Aorta (tissue), 5 donors: ENCODE results near the gene SMIM41. TPM values are rescaled to one million over a fixed set of nuclear protein-coding genes. Genes with fewer than 3 reads are reported as not detected.

ENCODE experiments used
- ATAC-seq: fragments of 200-7000 bp; cut with Tn5 transposase; one replicate; pipeline ENCODE4 v1.9.1; 2022; ENCODE audit warnings: moderate library complexity; ENCODE audit not compliant: low FRiP score
- DNase-seq, 2 donors: peaks; one replicate each; pipeline ENCODE4 v3.0.0-alpha.2; 2020
- H3K27ac ChIP-seq, 2 donors: one replicate each; pipeline ENCODE4 v1.5.1; 2013; ENCODE audit warnings: low read length in 2 of 2, mild to moderate bottlenecking in 2 of 2, moderate library complexity in 2 of 2, control low read depth in 1 of 2, inconsistent platforms in 1 of 2, low read depth in 1 of 2
- H3K27me3 ChIP-seq, 2 donors: one replicate each; pipeline ENCODE4 v1.6.1; 2013; ENCODE audit warnings: control low read depth in 1 of 2, low read length in 1 of 2, mild to moderate bottlenecking in 1 of 2, moderate library complexity in 1 of 2; ENCODE audit not compliant: insufficient read depth in 2 of 2, control insufficient read depth in 1 of 2
- H3K36me3 ChIP-seq, 2 donors: one replicate each; pipeline ENCODE4 v1.6.1; 2013; ENCODE audit warnings: control low read depth in 1 of 2, low read length in 1 of 2, mild to moderate bottlenecking in 1 of 2; ENCODE audit not compliant: insufficient read depth in 2 of 2, control insufficient read depth in 1 of 2
- H3K4me1 ChIP-seq, 2 donors: one replicate each; pipeline ENCODE4 v1.6.1; 2013; ENCODE audit warnings: low read length in 2 of 2, control low read depth in 1 of 2, mild to moderate bottlenecking in 1 of 2, moderate library complexity in 1 of 2; ENCODE audit not compliant: insufficient read depth in 2 of 2, control insufficient read depth in 1 of 2
- H3K4me3 ChIP-seq, 2 donors: one replicate each; pipeline ENCODE4 v1.5.1; 2013; ENCODE audit warnings: low read length in 2 of 2, control low read depth in 1 of 2, mild to moderate bottlenecking in 1 of 2
- H3K9me3 ChIP-seq: one replicate; pipeline ENCODE4 v1.6.1; 2013; ENCODE audit warnings: mild to moderate bottlenecking, low read length; ENCODE audit not compliant: control insufficient read depth
- WGBS, 2 donors: extraction: QIAGEN DNeasy Blood & Tissue Kit; methylation state at CpG; one replicate each; pipeline ENCODE4 v1.1.7; 2013; 5-methylcytosine and 5-hydroxymethylcytosine counted together
- intact Hi-C, 2 donors: fragments of 100-400 bp; cut with DNase I; formaldehyde crosslinking; loops; one replicate each; pipeline versions ENCODE4 v1.14.2 to v1.15.0; 2022
- polyA plus RNA-seq, 2 donors: library from polyadenylated mRNA; stranded (reverse); fragments of 200-250 nt; gene quantifications; one replicate each; pipeline ENCODE4 v1.2.3, GENCODE V29; 2013
- total RNA-seq, 2 donors: library from RNA; stranded (reverse); fragmentation: NEBNext Ultra II Directional; extraction: Animal tissue kit (Norgen Biotek cat#: 25700); gene quantifications; one replicate each; pipeline ENCODE4 v1.2.1, GENCODE V29; 2021
- donor health status: healthy with polysubstance abuse.
- donor health status: Bipolar disorder and iron deficiency.
- donor health status: DM: no; HTN: no; CAD: no.
- donor health status: DM: no; HTN: no; CAD: no.
- donor health status: DM: yes; HTN: yes; CAD: no.

SMIM41 gene
- total and polyA plus RNA-seq, 4 donors = 0.84 TPM; not detected in 3

DNA sequence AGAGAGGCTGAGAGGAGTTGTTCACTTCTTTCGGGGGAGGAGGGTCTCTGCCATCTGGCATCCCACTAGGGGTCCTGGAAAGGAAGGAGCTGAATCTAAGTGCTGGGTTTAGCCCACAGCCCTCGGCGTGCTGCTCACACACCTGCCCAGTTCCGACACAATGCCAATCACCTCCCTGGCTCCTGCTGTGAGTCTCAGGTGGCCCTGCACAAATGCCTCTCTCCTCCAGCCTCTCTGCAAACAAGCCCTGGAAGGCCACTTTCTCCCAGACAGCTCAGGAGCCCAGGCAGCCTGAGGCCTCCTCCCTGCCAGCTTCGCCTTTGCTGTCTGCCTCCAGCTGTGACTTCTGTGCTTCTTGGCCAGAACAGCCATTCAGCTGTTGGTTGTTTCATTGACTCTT lies 51.2 kb downstream of the SMIM41 start:
- ATAC-seq = no peak
- Histone ChIP-seq H3K27me3 (no peaks in the 10 kb centered on the region), H3K4me3 (no peak overlapping the region), H3K27ac (no peak overlapping the region), H3K9me3 (no peaks in the 10 kb centered on the region), H3K4me1 (no peaks in the 10 kb centered on the region), H3K36me3 (no peaks in the 10 kb centered on the region)
- 65 to 79% methylated on average over 5 of the region's 5 CpGs for WGBS, 2 donors
- peak in 1 of 2 donors; percentile 48 for DNase-seq
- intact Hi-C loops = no loop called here

DNA sequence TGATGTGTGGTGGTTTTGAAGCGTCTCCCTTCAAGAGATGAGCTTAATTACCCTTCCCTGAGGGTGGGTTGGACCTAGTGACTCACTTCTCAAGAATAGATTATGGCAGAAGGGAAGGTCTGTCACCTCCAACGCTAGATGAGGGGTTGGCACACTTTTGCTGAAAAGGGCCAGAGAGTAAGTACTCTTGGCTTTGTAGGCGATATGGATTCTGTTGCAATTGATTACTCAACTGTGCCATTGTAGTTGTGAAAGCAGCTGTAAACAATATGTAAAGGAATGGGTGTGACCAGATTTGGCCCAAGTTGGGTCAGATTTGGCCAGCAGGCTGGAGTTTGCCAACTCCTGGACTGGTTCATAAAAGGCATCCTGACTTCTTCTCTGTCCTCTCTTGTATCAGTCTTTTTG lies 53.3 kb downstream of the SMIM41 start:
- ATAC-seq (no peak), DNase-seq (peak in 1 of 2 donors; percentile 3)
- Histone ChIP-seq H3K27me3 (no peaks in the 10 kb centered on the region), H3K4me1 (no peaks in the 10 kb centered on the region), H3K27ac (no peak overlapping the region), H3K9me3 (no peaks in the 10 kb centered on the region), H3K36me3 (no peaks in the 10 kb centered on the region), H3K4me3 (no peak overlapping the region)
- intact Hi-C loops = no loop called here
- 80 to 84% methylated on average over 3 of the region's 3 CpGs for WGBS, 2 donors

DNA sequence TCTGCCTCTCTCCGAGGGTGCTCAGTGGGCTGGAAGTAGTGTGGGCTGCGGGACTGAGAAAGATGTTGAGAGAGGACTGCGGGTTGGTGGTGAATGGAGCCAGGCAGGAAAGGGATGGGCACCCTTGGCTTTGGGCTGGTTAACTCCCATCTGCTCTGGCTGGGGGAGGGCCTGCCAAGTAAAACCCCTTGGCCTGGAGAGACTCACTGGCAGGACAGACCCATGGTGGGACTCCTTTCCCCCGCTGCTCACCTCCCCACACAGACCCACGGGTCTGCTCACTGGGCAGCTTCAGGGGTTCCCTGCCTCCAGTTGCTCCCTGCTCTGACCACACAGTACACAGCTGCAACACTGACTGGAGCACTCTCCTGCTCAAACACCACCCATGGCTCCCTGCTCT lies 58.2 kb downstream of the SMIM41 start:
- Histone ChIP-seq H3K9me3 (no peaks in the 10 kb centered on the region), H3K4me1 (no peaks in the 10 kb centered on the region), H3K27ac (no peak overlapping the region), H3K4me3 (no peak overlapping the region), H3K36me3 (no peaks in the 10 kb centered on the region), H3K27me3 (no peaks in the 10 kb centered on the region)
- DNase-seq (peak in 1 of 2 donors; percentile 55), ATAC-seq (peak; percentile 36)
- 84% methylated on average over 3 to 5 of the region's 5 CpGs for WGBS, 2 donors
- intact Hi-C loops = no loop called here

DNA sequence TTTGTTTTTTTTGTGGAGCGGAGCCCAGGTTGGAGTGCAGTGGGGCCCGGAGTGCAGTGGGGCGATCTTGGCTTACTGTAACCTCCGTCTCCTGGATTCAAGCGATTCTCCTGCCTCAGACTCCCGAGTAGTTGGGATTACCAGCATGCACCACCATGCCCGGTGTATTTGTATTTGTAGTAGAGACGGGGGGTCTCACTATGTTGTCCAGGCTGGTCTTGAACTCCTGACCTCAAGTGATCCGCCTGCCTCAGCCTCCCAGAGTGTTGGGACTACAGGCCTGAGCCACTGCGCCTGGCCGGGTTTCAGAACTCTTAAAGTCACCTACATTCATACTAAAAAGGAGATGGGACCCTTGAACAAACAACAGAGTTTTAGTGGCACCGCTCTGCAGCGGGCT lies 59.6 kb downstream of the SMIM41 start:
- Histone ChIP-seq H3K4me1 (no peaks in the 10 kb centered on the region), H3K27ac (no peak overlapping the region), H3K36me3 (no peaks in the 10 kb centered on the region), H3K4me3 (no peak overlapping the region), H3K27me3 (no peaks in the 10 kb centered on the region), H3K9me3 (no peaks in the 10 kb centered on the region)
- intact Hi-C loops = no loop called here
- peak in 1 of 2 donors; percentile 31 for DNase-seq
- ATAC-seq = no peak
- WGBS, 2 donors = 88 to 90% methylated on average over 13 of the region's 13 CpGs

DNA sequence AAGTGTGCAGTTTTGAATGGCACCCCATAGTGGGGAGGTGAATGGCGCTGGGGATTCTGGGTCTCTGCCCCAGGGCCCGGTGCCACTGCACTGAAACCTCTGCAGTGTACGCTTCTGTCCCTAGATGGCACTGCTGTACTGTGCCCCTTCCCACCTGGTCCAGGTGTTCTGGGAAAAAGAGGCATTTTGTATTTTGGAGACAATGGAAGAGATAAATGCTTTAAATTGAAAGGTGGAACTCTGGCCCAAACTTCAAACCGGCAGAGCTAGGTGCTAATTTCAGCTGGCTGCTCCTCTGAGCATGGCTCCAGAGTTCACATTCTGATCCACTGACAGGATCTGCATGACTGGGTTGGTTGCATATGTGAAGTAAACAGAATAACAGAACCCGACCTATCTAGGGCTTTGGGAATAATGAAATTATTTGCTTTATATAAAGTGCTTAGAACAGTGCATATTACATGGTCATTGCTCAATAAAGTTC lies 60.1 kb downstream of the SMIM41 start:
- WGBS, 2 donors = 27 to 29% methylated on average over 5 of the region's 5 CpGs
- H3K4me3 ChIP-seq = no peak overlapping the region
- no peak overlapping the region for H3K27ac ChIP-seq
- H3K9me3 ChIP-seq = no peaks in the 10 kb centered on the region
- H3K4me1 ChIP-seq = no peaks in the 10 kb centered on the region
- no peaks in the 10 kb centered on the region for H3K36me3 ChIP-seq
- ATAC-seq (no peak), DNase-seq (no peak)
- intact Hi-C loops = no loop called here
- no peaks in the 10 kb centered on the region for H3K27me3 ChIP-seq

DNA sequence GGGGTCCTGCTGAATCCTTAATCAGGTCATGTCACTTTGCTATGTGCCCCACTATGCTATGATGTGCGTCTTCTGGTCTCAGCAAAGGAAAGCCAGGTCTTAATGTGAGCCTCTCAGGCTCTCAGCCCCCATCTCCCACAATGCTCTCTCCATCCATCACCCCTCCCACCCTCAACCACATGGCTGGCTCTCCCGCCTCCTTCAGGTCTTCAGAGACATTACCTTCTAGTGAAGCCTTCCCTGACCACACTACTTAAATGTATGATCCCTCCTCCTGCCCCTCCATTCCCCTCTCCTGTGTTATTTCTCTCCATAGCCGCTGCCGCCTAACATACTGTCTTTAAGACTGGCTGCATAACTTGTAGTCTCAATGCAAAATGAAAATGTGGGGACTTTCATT lies 61.8 kb downstream of the SMIM41 start:
- DNase-seq = no peak
- H3K4me1 ChIP-seq = no peaks in the 10 kb centered on the region
- H3K4me3 ChIP-seq = no peak overlapping the region
- no peak for ATAC-seq
- intact Hi-C loops = no loop called here
- no peak overlapping the region for H3K27ac ChIP-seq
- H3K9me3 ChIP-seq = no peaks in the 10 kb centered on the region
- WGBS, 2 donors = 88 to 90% methylated on average over 4 of the region's 4 CpGs
- no peaks in the 10 kb centered on the region for H3K27me3 ChIP-seq
- no peaks in the 10 kb centered on the region for H3K36me3 ChIP-seq

DNA sequence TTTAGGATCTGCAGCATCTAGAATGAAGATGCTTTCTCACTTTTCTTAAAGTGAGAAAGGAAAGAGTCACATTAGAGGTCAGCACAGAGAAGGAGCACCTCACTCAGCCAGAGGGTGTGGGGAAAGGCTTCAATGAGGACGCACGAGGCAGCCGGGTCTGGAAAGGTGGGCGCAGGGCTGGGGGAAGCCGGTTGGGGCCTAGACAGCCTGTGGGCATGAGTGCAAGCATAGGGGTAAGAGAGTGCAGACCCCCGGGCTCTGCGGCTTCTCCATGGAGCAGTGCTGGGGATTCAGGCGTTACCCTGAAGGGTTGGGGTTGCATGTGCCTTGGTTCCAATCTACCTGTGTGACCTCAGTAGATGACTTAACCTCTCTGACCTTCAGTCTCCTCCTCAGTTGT lies 62.4 kb downstream of the SMIM41 start:
- H3K4me1 ChIP-seq = peaks cover 0 to under 1% of the 10 kb centered on the region in 2 donors
- no peak overlapping the region for H3K27ac ChIP-seq
- DNase-seq = no peak
- 91 to 96% methylated on average over 8 of the region's 8 CpGs for WGBS, 2 donors
- H3K4me3 ChIP-seq = no peak overlapping the region
- no peaks in the 10 kb centered on the region for H3K36me3 ChIP-seq
- intact Hi-C loops = no loop called here
- no peaks in the 10 kb centered on the region for H3K9me3 ChIP-seq
- no peak for ATAC-seq
- H3K27me3 ChIP-seq = no peaks in the 10 kb centered on the region

DNA sequence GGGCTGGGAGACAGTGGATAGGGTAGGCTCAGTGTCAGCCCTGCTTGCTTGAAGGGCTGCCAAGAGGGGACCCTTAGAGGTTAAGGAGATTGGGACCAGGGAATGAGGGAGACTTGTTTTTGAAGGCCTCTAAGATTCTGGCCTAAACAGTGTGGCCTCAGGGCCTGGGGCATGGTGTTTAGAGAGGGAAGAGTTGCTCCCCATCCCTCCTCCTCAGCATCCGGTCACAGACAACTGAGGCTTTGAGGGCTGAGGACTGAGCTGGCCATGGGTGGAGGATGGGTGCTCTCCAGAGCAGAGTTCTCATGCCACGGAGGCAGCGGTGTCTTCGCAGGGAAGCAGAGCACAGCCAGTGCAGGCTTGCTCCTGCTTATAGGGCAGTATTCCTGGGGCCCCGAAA lies 62.9 kb downstream of the SMIM41 start:
- WGBS, 2 donors = 91 to 97% methylated on average over 5 of the region's 5 CpGs
- DNase-seq (no peak), ATAC-seq (no peak)
- Histone ChIP-seq H3K4me3 (no peak overlapping the region), H3K4me1 (peaks cover 0 to 2% of the 10 kb centered on the region in 2 donors), H3K36me3 (no peaks in the 10 kb centered on the region), H3K9me3 (no peaks in the 10 kb centered on the region), H3K27ac (no peak overlapping the region), H3K27me3 (no peaks in the 10 kb centered on the region)
- intact Hi-C loops = no loop called here

DNA sequence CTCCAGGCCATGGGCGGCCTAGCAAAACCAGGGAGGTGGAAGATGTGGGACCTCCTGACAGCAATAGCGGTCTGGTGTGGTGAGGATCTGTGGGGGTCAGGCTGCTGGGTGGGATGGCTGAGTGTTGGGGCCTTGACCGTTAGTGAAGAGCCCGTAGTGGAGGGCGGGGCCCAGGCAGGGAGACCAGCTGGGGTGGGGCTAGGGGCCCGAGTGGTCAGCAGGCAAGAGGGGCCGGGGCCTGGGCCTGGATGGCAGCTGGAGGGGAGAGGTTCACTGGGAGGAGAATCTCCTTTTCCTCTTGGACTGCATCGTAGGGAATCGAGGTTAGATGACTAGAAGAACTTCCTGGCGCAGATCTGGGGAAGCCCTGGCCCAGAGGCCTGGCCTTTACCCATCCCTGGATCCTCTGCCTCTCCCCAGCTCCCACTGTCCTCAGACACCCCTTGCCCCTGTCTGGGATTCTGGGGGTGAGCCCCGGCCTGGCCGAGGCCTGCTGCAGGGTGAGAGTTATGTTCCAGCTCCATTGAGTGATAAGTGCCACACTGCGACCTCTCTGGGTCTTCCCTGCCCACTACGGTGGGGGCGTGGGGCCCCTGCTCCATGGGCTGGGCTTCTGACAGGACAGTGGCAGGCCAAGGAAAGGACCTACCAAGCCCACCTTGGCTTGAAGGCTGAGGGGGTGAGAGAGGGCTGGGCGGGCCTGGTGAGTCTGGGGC lies 65.2 kb downstream of the SMIM41 start:
- Histone ChIP-seq H3K4me3 (no peak overlapping the region), H3K27me3 (no peaks in the 10 kb centered on the region), H3K36me3 (no peaks in the 10 kb centered on the region), H3K27ac (no peak overlapping the region), H3K4me1 (peaks cover 0 to 2% of the 10 kb centered on the region in 2 donors), H3K9me3 (no peaks in the 10 kb centered on the region)
- WGBS, 2 donors = 95 to 97% methylated on average over 15 to 16 of the region's 16 CpGs
- DNase-seq = no peak
- intact Hi-C loops = loop anchor here in 1 of 2 donors (5.0 kb wide), 1 partner anchor 733 kb away; no protein-coding TSS in a partner anchor
- no peak for ATAC-seq
